B cell (primary cell): ENCODE results near the gene TRIM4. TPM values are rescaled to one million over a fixed set of nuclear protein-coding genes. Genes with fewer than 3 reads are reported as not detected.

ENCODE experiments used
- ATAC-seq: fragments of 200-7000 bp; cut with Tn5 transposase; one replicate; pipeline ENCODE4 v1.10.0; 2021; ENCODE audit warnings: low read depth, mild to moderate bottlenecking, moderate number of reproducible peaks, moderate library complexity
- CTCF ChIA-PET: fragments of 350-600 bp; sonication (Branson Sonifier 250); formaldehyde crosslinking; loops from one replicate; lab custom pipeline; 2021; ENCODE audit warnings: antibody characterized with exemption, inconsistent platforms; lab: Charles Lee
- POLR2A ChIA-PET: fragments of 350-600 bp; sonication (Branson Sonifier 250); formaldehyde crosslinking; loops from one replicate; lab custom pipeline; 2021; ENCODE audit warnings: antibody characterized with exemption; lab: Charles Lee
- DNase-seq: peaks from one replicate; pipeline ENCODE4 v3.0.0; 2013
- H2AFZ ChIP-seq: 2 replicates; pipeline ENCODE4 v1.6.1; 2012; ENCODE audit warnings: mild to moderate bottlenecking, low read depth, low read length; ENCODE audit not compliant: insufficient read depth, poor library complexity, severe bottlenecking
- H3K27ac ChIP-seq, 2 donors: 1 replicate in 1 of 2; 2 replicates in 1 of 2; pipeline ENCODE4 v1.5.1; 2012 to 2013; ENCODE audit warnings: low read length in 2 of 2, mild to moderate bottlenecking in 2 of 2, moderate library complexity in 1 of 2
- H3K27me3 ChIP-seq, 4 experiments: fragments of 200-600 bp in 1 of 4; sonication (generic) in 1 of 4; replicated peaks in 1 of 4; 1 replicate in 2 of 4; 2 replicates in 2 of 4; pipeline versions ENCODE4 v1.6.1 to v1.7.0; 2013 to 2016; ENCODE audit warnings: low read length in 3 of 4, mild to moderate bottlenecking in 2 of 4, mixed read lengths in 1 of 4, moderate library complexity in 1 of 4; ENCODE audit not compliant: insufficient read depth in 4 of 4, control insufficient read depth in 3 of 4; ENCODE audit errors: control extremely low read depth in 1 of 4
- H3K36me3 ChIP-seq, 2 experiments: replicated peaks in 1 of 2; 1 replicate in 1 of 2; 2 replicates in 1 of 2; pipeline versions ENCODE4 v1.6.1 to v1.7.1; 2013; ENCODE audit warnings: low read length in 1 of 2; ENCODE audit not compliant: insufficient read depth in 2 of 2, control insufficient read depth in 1 of 2; ENCODE audit errors: control extremely low read depth in 1 of 2, extremely low read depth in 1 of 2
- H3K4me1 ChIP-seq, 2 donors: fragments of 200-600 bp in 1 of 2; sonication (generic) in 1 of 2; 1 replicate in 1 of 2; 2 replicates in 1 of 2; pipeline versions ENCODE4 v1.5.1 to v1.6.1; 2013 to 2017; ENCODE audit warnings: low read length in 2 of 2; ENCODE audit not compliant: control insufficient read depth in 2 of 2, insufficient read depth in 2 of 2
- H3K4me2 ChIP-seq: replicated peaks from 2 replicates; pipeline ENCODE3; 2012; ENCODE audit warnings: mild to moderate bottlenecking, low read depth, low read length; ENCODE audit not compliant: poor library complexity, severe bottlenecking
- H3K4me3 ChIP-seq, 5 experiments: fragments of 200-600 bp in 1 of 5; sonication (generic) in 1 of 5; 1 replicate in 3 of 5; 2 replicates in 2 of 5; pipeline versions ENCODE4 v1.5.1 to v1.7.0; 2011 to 2016; ENCODE audit warnings: low read length in 4 of 5, mild to moderate bottlenecking in 4 of 5, low read depth in 2 of 5, control low read depth in 1 of 5, moderate library complexity in 1 of 5; ENCODE audit not compliant: insufficient read depth in 1 of 5; ENCODE audit errors: control extremely low read depth in 1 of 5, extremely low read depth in 1 of 5
- H3K79me2 ChIP-seq: fragments of 200-600 bp; sonication (generic); one replicate; pipeline ENCODE4 v1.6.0; 2016; ENCODE audit warnings: low read length; ENCODE audit not compliant: control insufficient read depth, insufficient read depth
- H3K9ac ChIP-seq: fragments of 200-600 bp; sonication (generic); 2 replicates; pipeline ENCODE4 v1.6.1; 2017; ENCODE audit warnings: mild to moderate bottlenecking, low read length, moderate library complexity
- H3K9me3 ChIP-seq, 3 donors: one replicate each; pipeline versions ENCODE4 v1.6.1 to v1.7.1; 2013; ENCODE audit warnings: low read length in 2 of 3; ENCODE audit not compliant: control insufficient read depth in 2 of 3, insufficient read depth in 1 of 3; ENCODE audit errors: control extremely low read depth in 1 of 3
- H4K20me1 ChIP-seq: 2 replicates; pipeline ENCODE4 v1.6.0; 2012; ENCODE audit warnings: mild to moderate bottlenecking, low read length; ENCODE audit not compliant: insufficient read depth, control insufficient read depth, poor library complexity, severe bottlenecking
- H3K27ac Mint-ChIP-seq: one replicate; pipeline ENCODE4 v1.8.0; 2021; ENCODE audit warnings: mixed read lengths
- H3K27me3 Mint-ChIP-seq: one replicate; pipeline ENCODE4 v1.8.0; 2021; ENCODE audit warnings: mixed read lengths
- H3K4me1 Mint-ChIP-seq: one replicate; pipeline ENCODE4 v1.8.0; 2021; ENCODE audit warnings: mixed read lengths
- H3K4me3 Mint-ChIP-seq: one replicate; pipeline ENCODE4 v1.8.0; 2021; ENCODE audit warnings: mixed read lengths
- H3K9me3 Mint-ChIP-seq: one replicate; pipeline ENCODE4 v1.8.0; 2022; ENCODE audit warnings: mixed read lengths; ENCODE audit not compliant: insufficient read depth
- EZH2 ChIP-seq: IDR thresholded peaks from 2 replicates; pipeline ENCODE4 v1.6.1; 2012; ENCODE audit warnings: borderline replicate concordance, low read depth, mild to moderate bottlenecking, moderate library complexity, low read length; ENCODE audit not compliant: insufficient read depth, poor library complexity, severe bottlenecking
- whole genome bisulfite sequencing: methylation state at CpG from one replicate; pipeline ENCODE4 v1.1.5; 2013; ENCODE audit warnings: missing lambda C conversion rate; ENCODE audit not compliant: insufficient coverage; 5-methylcytosine and 5-hydroxymethylcytosine counted together
- intact Hi-C: fragments of 100-400 bp; cut with micrococcal nuclease; formaldehyde crosslinking; loops from one replicate; pipeline ENCODE4 v1.10.0; 2022
- polyA plus RNA-seq: library from polyadenylated mRNA; depleted of rRNA; stranded (reverse); fragments of >200 nt; gene quantifications from 2 replicates; pipeline ENCODE4 v1.2.3, GENCODE V29; 2012
- total RNA-seq, 2 donors: library from RNA; stranded (reverse); fragments of 120-200 nt in 1 of 2; gene quantifications; 1 replicate in 1 of 2; 2 replicates in 1 of 2; pipeline versions ENCODE4 v1.2.3 to v1.2.4, GENCODE V29; 2013 to 2022
- TF ChIP-seq, protein P1 (sequence below): fragments of 200-600 bp; IDR thresholded peaks from one replicate; pipeline ENCODE4 v1.8.0; 2022; ENCODE audit warnings: antibody characterized with exemption, mild to moderate bottlenecking

Gene TRIM4
- total and polyA plus RNA-seq, 2 donors (not counting 1 experiment from before 2014, with no cell fraction given), result 14.2 to 56.7 TPM

DNA sequence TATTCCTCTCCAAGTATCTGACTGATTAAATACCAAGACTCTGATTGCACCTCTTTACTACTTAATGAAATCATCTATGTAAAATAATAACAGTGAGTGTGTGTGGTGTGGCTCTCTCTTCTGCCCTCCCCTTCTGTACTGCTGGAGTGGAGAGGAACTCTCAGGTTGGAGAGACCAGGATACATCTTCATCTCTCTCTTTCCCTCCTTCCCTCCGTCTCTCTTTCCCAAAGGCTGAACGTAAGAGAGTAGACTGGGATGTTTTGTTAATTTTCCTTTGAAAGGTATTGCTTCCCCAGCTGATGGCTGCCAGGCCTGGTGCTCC is 10.4 kb upstream of the TRIM4 start:
- CTCF ChIA-PET, result interaction anchor here (0.9 kb wide), 1 partner anchor 14 kb away, joined by 3 read pairs; no protein-coding TSS in a partner anchor
- POLR2A ChIA-PET, result no interaction called here
- Mint-ChIP-seq H3K4me1 (peaks cover 1% of the 10 kb centered on the region), H3K4me3 (peak overlapping the region; percentile 0), H3K27me3 (peaks cover 72% of the 10 kb centered on the region), H3K27ac (no peak overlapping the region), H3K9me3 (no peaks in the 10 kb centered on the region)
- DNase-seq (no peak), ATAC-seq (no peak)
- intact Hi-C loops, result no loop called here
- H3K79me2 ChIP-seq, result no peaks in the 10 kb centered on the region
- H3K9ac ChIP-seq, result no peak overlapping the region
- no peak overlapping the region for H3K27ac ChIP-seq
- no peaks in the 10 kb centered on the region for H4K20me1 ChIP-seq
- no CpG with 5 or more reads among the region's 2 CpGs for WGBS
- TF ChIP-seq, protein P1, sequence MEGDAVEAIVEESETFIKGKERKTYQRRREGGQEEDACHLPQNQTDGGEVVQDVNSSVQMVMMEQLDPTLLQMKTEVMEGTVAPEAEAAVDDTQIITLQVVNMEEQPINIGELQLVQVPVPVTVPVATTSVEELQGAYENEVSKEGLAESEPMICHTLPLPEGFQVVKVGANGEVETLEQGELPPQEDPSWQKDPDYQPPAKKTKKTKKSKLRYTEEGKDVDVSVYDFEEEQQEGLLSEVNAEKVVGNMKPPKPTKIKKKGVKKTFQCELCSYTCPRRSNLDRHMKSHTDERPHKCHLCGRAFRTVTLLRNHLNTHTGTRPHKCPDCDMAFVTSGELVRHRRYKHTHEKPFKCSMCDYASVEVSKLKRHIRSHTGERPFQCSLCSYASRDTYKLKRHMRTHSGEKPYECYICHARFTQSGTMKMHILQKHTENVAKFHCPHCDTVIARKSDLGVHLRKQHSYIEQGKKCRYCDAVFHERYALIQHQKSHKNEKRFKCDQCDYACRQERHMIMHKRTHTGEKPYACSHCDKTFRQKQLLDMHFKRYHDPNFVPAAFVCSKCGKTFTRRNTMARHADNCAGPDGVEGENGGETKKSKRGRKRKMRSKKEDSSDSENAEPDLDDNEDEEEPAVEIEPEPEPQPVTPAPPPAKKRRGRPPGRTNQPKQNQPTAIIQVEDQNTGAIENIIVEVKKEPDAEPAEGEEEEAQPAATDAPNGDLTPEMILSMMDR, result no peak
- TF ChIP-seq EZH2, result no peak
- no peaks in the 10 kb centered on the region for H3K9me3 ChIP-seq
- peak overlapping the region; percentile 56 for H2AFZ ChIP-seq
- H3K4me3 ChIP-seq, result no peak overlapping the region
- H3K4me1 ChIP-seq, result peaks cover 6 to 12% of the 10 kb centered on the region in 2 donors
- no peaks in the 10 kb centered on the region for H3K36me3 ChIP-seq
- H3K4me2 ChIP-seq, result peak overlapping the region; percentile 47
- peaks cover 0 to 54% (median 30%) of the 10 kb centered on the region in 4 experiments for H3K27me3 ChIP-seq

DNA sequence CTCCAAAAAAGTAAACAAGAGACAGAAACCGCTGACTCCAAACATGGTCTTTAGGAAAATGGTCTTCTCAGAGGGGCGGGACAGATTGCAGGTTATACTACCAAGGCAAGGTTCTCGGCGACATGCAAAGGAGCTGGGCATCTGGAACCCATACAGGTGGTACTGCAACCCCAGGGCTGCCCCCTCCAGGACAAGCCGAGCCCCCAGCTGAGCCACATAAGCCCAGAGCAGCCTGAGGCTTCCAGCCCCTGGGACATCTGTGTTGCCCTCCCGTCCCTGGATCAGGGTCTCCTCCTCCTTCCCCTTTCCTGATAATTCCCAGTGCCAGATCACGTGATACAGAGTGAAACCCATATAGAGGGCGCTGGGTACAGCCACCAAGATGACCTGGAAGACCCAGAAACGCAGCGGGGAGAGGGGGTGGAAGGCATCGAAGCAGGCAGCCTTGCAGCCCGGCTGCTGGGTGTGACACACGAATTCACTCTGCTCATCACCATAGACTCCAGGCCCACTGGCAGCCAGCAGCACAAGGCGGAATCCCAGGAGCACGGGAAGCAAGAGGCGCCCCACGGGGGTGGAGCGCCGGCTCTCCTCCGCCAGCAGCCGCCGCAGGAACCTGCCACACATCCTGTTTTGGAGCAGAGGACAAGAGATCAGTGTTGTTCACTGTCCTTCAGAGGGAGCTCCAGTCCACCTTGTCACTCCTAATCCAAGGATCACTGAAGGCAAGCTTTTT is 9.8 kb upstream of the TRIM4 start, which contains the start of gene GJC3:
Gene GJC3 (minus strand): TSS at position 627 of the 736 bp plus-strand sequence. CDS start 0 bp downstream, at position 627.
- 20% methylated on average over 20 of the region's 22 CpGs for WGBS

More for the DNA sequence above, 9.8 kb upstream of the TRIM4 start, which contains the start of gene GJC3:
- Histone ChIP-seq H3K9me3 (no peaks in the 10 kb centered on the region), H3K4me2 (peak within 1 kb of the TSS; percentile 47), H3K27me3 (peaks cover 0 to 49% (median 28%) of the 10 kb centered on the region in 4 experiments), H3K27ac (no peak within 1 kb of the TSS), H2AFZ (peak within 1 kb of the TSS; percentile 56), H3K79me2 (no peaks in the 10 kb centered on the region), H3K4me1 (peaks cover 6 to 12% of the 10 kb centered on the region in 2 donors), H4K20me1 (no peaks in the 10 kb centered on the region), H3K4me3 (no peak within 1 kb of the TSS), H3K36me3 (no peaks in the 10 kb centered on the region), H3K9ac (peak within 1 kb of the TSS; percentile 10)
- intact Hi-C loops, result no loop called here
- ATAC-seq (no peak), DNase-seq (peak; percentile 29)
- ChIA-PET CTCF (interaction anchor here (0.9 kb wide), 1 partner anchor 15 kb away, joined by 3 read pairs; no protein-coding TSS in a partner anchor), POLR2A (no interaction called here)
- Mint-ChIP-seq H3K9me3 (no peaks in the 10 kb centered on the region), H3K27me3 (peaks cover 69% of the 10 kb centered on the region), H3K4me3 (peak within 1 kb of the TSS; percentile 0), H3K27ac (no peak within 1 kb of the TSS), H3K4me1 (peaks cover 1% of the 10 kb centered on the region)
- TF ChIP-seq, protein P1, result no peak
- no peak for TF ChIP-seq EZH2
